ENCODE measurements around the gene ITM2A.

ITM2A gene

DNA sequence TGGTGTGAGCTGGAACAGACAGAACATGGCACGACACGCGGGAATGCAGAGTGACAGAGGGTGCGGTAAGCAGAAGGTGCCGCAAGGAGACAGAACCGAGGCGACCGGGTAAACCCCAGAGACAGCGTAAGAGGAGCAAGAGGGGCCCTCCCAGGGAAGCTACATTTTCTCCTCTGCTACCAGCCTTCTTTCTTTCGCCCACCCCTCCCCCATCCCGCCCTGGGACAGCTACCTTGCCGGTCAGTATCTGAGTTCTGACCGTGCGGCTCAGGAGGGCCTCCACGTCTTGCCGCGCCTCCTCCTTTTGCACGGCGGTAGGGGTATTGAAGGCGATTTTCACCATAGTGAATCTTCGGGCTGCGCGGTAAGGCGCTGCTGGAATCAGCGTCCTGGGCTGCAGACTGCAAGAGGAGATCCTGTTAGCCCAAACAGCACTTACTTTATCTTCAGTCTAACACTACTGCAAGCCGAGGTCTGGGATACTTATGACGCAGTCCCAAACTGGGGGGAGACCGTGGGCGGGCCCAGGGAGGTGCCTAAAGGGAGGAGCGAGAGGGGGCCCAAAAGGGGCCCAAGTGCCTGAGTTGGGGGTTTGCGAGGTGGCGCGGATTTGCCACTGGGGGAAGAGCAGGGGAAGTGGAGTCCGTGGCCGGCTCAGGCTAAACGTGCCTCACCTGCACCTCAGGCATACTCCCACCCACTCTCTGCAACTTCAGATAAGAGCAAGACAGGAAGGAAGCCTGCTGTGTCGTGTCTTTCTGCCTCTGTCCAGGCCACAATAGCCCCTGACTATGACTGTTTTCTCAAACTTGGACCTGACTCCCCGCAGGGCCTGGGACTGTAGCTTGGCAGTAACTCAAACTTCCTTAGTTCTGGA is at the start of gene ITM2A:
TSS of gene ITM2A (minus strand) at position 462 of the 877 bp plus-strand sequence. CDS start at position 343, 119 bp downstream.
- no peak for DNase-seq (ENCODE audit: low read depth)

DNA sequence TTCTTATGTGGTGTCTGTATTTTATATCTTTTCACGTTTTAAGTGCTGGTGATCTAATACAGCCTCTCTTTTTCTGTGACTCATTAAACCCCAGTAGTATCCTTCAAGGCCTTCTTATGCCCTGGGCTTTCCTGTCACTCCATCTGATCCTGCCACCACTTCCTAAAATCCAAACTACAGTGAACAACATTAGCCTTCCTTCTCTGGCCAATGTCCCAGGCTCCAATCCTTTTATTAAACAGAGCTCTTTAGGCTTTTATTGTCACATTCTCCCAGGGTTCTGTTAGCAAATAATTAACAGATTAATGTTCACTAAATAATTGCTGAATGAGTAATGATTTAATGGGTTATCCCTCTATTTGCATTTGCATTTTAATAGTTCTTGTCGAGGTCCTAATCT is 47.9 kb upstream of the ITM2A start:
- DNase-seq (ENCODE audit: low read depth), result no peak

DNA sequence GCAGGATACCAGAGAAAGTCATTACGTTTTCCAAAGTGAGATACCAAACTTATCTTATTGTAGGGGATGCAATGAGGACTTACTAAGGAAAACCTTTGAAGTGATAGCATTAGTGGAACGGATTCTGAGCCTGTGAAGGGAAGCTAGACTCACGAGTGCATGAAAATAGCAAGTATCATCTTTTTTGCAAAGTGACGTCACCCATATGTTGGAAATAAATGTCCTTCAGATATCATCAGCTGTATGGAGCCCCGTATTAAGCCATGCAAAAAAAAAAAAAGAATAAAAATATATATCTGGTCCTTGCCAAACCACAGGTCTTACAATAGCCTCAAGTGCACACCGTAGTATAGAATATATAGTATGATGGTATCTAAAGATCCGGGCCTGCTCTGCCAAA is 46.8 kb upstream of the ITM2A start:
- no peak for DNase-seq (ENCODE audit: low read depth)

DNA sequence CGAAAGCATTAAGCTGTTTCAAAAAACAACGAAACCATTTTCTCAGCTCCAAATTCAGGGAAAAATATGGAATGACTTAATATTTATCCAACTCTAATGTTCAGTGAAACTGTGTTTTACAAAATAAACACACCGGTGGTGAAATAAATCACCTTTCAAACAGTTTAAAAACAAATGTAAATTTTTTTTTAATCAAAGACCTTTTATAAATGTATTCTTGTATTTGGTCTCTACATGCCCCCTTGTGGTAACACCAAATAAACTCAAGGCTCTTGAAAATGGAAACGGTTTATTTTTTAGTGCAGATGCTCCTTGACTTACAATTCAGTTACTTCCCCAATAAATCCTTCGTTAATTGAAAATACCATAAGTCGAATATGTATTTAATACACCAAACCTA is 45.8 kb upstream of the ITM2A start:
- no peak for DNase-seq (ENCODE audit: low read depth)

DNA sequence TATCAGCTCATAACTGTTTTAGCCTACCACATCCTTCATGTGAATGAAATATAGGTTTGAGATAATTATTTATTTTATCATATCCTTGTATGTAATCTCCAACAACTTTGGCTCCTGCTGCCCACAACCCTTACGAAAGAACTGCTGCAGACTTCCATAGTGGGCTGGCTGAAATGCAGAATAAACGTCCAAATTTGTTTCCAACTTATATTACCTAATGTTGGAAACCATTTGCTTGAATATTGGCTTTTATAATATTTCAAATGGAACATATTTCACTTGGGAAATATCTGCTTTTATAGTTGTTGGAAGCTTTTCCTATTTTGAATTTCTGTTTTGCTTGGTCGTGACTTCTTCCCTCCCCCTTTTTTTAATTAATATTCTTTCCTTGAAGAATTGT is 45.0 kb upstream of the ITM2A start:
- DNase-seq (ENCODE audit: low read depth), result no peak

DNA sequence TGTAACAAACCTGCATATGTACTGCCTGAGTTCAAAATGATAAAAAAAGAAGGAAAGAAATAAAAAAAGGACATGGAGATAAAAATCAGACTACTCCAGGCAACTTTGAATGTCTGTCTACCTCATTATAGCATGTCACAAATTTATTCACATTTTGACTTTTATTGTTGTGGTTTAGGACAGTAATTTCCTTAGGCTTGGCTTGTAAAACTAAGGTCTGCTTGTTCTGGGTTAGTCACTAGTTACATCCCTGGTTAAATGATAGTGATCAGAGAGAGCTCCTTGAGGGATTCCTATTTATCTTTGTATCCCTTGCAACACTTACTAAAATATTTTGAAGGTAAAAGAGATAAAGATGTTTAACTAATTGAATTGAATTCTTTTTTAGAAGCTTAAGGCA is 42.5 kb upstream of the ITM2A start:
- DNase-seq (ENCODE audit: low read depth), result no peak

DNA sequence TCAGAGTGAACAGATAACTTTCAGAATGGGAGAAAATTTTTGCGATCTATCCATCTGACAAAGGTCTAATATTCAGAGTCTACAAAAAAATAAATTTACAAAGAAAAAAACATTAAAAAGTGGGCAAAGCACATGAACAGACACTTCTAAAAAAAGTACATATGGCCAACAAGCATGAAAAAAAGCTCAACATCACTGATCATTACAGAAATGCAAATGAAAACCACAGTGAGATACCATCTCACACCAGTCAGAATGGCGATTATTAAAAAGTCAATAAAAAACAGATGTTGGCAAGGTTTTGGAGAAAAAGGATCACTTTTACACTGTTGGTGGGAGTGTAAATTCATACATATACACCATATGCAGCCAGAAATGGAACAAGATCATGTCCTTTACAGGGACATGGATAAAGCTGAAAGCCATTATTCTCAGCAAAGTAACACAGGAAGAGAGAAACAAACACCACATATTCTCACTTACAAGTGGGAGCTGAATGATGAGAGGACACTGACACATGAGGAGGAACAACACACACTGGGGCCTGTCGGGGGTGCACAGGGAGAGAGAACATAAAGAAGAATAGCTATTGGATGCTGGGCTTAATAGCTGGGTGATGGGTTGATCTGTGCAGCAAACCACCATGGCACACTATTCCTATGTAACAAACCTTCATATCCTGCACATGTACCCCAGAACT is 41.6 kb upstream of the ITM2A start:
- DNase-seq (ENCODE audit: low read depth), result no peak

DNA sequence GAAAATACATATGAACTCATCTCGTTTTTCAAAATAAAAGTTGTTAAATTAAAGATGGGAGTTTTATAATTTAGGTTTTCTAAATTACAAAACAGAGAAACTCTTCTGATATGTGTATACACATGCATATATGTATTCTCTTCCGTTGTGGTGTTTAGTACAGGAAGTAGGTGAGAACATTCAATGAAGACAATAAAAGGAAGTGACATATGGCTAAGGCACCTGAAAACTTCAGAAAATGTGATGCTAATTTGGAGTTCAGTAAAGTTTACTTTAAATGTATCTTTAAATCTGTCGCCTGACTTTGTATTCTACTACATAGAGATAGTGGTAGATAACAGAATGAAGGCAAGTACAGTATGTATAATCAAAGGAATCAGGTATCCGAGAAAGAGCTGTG is 33.5 kb upstream of the ITM2A start:
- DNase-seq (ENCODE audit: low read depth), result no peak

DNA sequence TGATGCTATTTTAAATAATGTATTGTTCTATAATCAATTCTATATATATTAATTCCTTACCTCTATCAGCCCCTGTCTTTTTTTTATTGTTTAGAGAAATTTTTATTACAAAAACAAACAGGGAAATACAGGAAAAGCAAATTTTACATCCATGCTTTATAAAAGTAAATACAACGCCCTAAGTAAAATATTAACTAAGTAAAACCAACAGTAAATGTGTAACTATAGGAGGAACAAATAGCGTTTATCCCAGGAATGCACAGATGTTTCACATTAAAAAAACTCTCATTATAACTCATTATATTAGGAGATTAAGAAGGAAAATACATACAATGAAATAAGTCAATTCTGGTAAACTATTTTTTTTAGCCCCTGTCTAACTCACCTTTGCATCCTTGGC is 8.2 kb upstream of the ITM2A start:
- DNase-seq (ENCODE audit: low read depth), result no peak

DNA sequence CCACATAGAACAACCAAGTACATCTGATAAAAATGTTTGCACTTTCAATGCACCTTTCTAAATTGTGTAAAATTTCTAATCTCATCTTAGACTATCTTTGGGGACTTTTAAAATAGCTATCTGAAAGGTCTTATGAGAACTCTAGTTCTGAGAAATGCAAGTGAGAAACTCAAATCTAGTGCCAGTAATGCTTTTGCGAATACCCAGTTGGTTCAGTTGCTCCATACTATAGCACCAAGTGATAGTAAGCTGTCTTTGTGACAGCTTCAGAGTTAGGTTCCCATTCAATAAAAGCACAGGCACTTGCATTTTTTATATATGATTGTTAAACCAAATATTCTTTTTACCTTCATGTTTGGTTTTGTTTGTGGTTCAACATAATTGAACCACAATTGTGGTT is 4.5 kb upstream of the ITM2A start:
- no peak for DNase-seq (ENCODE audit: low read depth)

DNA sequence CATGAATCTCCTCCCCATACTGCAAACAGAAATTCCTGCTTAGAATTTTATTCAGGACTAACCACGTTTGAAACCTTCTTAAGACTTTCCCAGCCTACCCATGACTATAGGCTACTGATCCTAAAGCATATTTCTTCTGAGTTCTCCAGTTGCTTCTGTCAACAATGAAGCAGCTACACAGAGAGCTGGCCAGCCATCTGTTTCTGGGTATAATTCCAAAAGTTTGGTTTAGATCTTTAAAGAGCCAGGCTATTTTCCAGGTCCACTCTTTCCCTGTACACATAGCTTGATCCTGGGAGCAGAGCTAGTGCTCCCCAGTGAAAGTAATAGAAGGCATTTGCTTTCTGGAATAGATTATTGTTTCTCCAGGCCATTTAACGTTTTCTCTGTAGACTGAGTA is 4.0 kb upstream of the ITM2A start:
- DNase-seq (ENCODE audit: low read depth), result no peak

DNA sequence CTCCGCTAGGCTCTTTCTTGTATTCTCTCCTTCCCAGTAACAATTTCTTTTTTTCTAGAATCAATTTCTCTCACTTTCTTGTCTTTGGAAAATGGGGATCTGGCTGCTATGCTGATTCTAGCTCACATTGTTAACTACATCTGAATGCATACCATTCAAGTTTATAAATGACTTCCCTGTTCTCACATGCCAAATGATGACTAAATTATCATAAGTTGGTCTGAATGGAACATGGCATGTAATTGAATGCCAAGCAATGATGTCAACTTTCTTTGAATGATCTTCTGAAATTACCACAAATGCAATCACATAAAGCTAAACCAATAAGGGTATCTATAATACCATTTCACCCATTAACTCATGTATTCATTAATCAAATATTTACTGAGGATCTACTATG is 2.7 kb upstream of the ITM2A start:
- no peak for DNase-seq (ENCODE audit: low read depth)

DNA sequence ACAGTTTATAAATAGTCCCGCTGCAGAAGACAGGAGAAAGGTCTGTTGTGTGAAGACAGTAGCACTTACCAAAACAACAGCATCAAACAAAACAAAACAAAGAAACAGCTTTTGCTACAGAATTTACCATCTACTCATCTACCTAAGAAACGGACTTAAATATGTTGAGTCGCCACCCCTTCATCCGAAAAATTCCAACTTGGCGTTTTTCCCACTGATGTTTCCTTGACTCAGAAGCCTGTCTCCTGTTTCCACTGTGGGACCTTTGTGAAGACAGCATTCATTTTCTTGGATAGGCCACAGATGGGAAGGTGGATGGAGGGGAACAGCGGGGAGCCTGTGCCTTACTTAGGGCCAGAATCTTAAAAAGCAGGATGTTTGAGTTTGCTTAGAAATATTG is 1.3 kb upstream of the ITM2A start:
- no peak for DNase-seq (ENCODE audit: low read depth)

DNA sequence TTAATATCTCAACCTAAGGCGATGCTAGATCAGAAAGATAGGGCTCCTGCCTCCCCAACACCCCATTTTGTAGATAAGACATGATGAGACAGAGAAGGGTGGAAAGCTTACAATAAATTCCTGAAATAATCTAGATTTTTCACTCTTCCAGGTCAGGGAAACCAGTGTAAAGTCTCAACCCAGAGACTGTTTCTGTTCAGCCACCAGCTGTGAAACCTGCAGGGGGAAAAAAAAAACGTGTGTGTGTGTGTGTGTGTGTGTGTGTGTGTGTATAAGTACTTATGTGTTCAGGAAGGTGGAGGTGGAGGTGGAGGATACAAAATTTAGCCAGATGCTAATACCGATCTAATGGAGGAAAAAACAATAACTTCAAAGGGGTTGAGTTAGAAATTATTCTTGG is 773 bp upstream of the ITM2A start:
- DNase-seq (ENCODE audit: low read depth), result no peak

DNA sequence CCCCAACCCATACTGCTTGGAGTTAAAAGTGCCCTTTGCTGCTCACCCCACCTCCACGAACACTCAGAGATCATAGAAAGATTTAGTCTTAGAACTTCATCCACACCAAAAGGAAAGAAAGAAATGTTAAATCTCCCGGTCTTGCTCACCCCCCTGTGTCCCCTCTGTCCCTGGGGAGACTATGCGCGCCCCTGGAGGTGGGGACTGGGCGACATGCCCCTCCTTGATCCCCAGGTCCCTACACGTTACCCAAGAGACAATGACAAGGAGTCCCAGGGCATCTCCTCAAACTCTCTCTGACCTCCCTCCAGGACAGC is 620 bp downstream of the ITM2A start:
- DNase-seq (ENCODE audit: low read depth), result no peak

DNA sequence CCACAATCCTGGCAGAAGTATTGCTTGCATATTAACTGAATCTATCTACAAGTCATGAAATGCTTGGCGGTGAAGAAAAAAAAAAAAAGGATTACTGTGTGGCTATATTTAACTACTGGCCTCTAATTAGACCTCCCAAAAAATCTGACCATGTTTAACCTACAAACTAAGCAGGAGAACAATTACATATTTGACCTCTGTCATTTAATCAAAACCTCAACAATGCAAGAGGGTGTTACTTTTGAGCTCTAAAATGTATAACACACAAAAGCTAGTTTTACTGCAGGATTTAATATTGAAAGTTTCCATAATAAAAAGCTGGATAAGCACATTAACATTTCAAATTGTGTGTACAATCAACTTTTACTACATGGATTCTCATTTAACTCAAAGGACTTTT is 1.5 kb downstream of the ITM2A start:
- DNase-seq (ENCODE audit: low read depth), result no peak

DNA sequence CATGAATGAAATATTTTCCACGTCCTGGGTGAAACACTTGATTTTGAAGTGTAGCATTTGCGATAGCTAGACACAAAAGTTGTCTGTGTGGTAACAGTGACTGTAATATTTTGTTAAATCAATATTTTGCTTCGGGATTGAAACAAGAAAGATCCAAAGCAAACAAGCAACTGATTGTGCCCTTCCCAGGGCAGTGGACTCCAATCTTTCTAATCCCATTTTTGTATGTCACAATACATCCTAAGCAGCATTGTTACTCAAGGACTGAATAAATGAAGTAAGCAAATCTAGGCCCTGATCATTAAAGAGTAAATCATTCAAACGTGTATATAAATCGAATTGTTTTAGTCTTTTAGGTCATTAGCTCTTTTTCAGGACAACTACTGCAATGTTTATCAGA is 2.8 kb downstream of the ITM2A start:
- DNase-seq (ENCODE audit: low read depth), result no peak

DNA sequence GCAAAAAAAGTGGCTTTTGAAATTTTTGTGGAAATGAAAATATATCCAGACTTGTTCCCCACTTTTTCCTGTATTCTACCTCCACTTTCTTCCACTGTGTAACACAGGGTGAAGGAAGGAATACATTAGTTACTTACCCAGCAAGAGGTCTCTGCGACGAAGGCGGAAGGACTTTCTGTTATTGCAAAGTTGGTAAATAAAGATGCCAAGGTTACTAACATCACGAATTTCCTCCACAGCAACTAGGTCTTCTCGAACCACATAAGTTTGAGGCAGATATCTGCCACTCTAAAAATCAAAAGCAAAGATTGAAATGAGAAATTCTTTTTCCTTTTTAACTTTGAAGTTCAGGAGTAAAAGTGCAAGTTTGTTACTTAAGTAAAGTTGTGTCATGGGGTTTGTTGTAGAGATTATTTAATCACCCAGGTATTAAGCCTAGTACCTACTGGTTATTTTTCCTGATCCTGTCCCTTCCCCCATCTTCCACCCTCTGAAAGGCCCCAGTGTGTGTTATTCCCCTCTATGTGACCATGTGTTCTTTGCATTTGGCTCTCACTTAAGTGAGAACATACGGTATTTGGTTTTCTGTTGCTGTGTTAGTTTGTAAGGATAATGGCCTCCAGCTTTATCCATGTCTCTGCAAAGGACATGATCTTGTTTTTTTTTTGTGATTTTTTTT is 5.8 kb downstream of the ITM2A start:
- no peak for DNase-seq (ENCODE audit: low read depth)

DNA sequence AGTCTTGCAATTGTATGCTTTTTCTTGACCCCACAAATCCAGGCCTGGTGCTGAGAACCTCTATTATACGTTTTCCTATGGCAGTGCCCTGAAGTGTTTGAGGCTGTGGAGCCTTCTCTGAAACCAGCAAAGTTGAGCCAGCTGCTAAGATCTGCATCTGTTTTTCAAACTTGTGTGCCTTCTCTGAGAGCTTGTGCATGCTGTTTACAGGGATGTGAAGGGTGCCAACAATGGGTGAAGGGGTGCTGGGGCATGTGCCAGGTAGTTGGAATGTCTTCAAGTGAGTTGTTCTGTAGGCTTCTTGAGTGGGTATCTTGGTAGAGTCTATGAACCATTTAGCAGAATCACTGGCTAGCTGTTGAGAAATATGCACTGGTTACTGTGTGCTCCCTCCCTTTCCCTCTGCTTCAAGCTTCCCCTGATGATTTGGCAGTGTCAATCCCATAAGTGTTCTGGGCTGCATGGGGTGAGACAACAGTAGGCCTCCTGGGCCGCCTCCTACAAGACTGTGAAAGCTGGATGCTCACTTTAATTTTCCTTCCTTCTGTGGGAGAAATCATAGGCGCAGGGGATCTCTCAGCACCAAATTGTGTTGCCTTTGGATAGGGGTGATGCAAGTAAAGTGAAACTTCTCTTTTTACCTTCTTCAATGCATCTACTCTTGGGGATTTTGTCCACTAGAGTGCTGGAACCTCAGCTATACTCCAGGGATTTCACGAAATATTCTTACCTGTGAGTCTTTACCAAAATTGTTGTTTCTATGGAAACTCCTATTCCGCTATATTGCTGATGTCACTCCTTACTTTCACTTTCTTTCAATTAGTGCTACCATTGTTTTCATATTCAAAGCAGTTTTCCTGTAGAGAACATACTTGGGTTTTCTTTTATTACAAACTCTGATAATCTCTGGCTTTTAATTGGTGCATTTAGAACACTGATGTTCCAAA is 30.0 kb downstream of the ITM2A start:
- DNase-seq (ENCODE audit: low read depth), result no peak

DNA sequence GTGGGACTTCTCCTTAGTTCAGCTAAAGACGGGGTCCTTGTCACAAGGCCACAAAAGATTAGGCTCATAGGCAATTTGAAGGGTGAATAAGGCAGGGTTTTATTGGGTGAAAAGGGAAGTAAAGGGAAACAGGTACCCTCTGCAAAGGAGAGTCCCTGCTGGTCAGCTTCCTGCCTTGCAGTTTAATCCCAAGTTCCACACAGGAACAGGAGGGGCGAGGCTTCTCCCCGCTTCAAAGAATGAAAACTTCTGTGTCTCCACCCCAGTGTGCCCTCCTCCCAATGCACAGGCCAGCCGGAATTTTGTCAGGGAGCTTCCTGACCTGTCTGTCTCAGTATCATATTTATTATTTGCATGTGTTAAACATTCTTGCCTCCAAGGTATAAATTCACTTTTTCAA is 37.1 kb downstream of the ITM2A start:
- DNase-seq (ENCODE audit: low read depth), result no peak

DNA sequence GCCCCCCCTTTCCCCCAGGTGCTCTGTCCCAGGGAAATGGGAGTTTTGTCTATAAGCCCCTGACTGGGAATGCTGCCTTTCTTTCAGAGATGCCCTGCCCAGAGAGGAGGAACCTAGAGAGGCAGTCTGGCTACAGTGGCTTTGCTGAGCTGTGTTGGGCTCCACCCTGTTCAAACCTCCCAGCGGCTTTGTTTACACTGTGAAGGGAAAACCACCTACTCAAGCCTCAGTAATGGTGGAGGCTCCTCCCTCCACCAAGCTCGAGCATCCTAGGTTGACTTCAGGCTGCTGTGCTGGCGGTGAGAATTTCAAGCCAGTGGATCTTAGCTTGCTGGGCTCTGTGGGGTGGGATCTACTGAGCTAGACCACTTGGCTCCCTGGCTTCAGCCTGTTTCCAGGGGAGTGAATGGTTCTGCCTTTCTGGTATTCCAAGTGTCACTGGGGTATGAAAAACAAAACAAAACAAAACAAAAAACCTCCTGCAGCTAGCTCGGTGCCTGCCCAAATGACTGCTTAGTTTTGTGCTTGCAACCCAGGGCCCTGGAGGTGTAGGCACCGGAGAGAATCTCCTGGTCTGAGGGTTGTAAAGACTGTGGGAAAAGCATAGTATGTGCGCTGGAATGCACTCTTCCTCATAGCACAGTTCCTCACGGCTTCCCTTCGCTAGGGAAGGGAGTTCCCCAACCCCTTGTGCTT is 41.7 kb downstream of the ITM2A start:
- no peak for DNase-seq (ENCODE audit: low read depth)
